ENCODE results near the gene SRGAP3.

The SRGAP3 gene

GRCh38 chr3:9155028-9155427 lies 94.4 kb downstream of the SRGAP3 start (continued):
- TF ChIP-seq ZNF580 (tag by site-specific recombination; IDR thresholded peaks at IDR 0.05) = no peak
- TF ChIP-seq ZBTB26 (tag by site-specific recombination; optimal IDR thresholded peaks at IDR 0.05) = no peak
- TF ChIP-seq SALL2 (tag by site-specific recombination; IDR thresholded peaks at IDR 0.05; ENCODE audit: borderline replicate concordance) = no peak
- TF ChIP-seq ZNF211 (tag by site-specific recombination; IDR thresholded peaks at IDR 0.05; ENCODE audit: low read depth) = no peak

GRCh38 chr3:9153904-9154619 lies 95.4 kb downstream of the SRGAP3 start:
- TF ChIP-seq EGR2 (tag by site-specific recombination; IDR thresholded peaks at IDR 0.05; ENCODE audit: low read depth) (0 out of 2 replicates have a peak, but pooled peaks have one; percentile 6), ZNF747 (tag by site-specific recombination; IDR thresholded peaks at IDR 0.05) (no peak), ZNF555 (tag by site-specific recombination; conservative IDR thresholded peaks at IDR 0.05) (no peak), ZBTB6 (tag by site-specific recombination; IDR thresholded peaks at IDR 0.05) (no peak), ZNF404 (tag by site-specific recombination; IDR thresholded peaks at IDR 0.05) (no peak), ZBTB8A (tag by site-specific recombination; IDR thresholded peaks at IDR 0.05) (no peak), ZFHX2 (tag by site-specific recombination; conservative IDR thresholded peaks at IDR 0.05) (0 out of 2 replicates have a peak, but pooled peaks have one; percentile 17)
- Histone ChIP-seq H3K27ac (ENCODE audit: extremely low read depth, low read depth, low read length) (no peak overlapping the region), H3K4me1 (ENCODE audit: control insufficient read depth, insufficient read depth, low read length) (peaks cover 3% of the 10 kb centered on the region), H3K4me3 (ENCODE audit: low read depth, low read length) (no peak overlapping the region), H3K9me3 (ENCODE audit: control insufficient read depth, insufficient read depth, low read depth, low read length) (no peaks in the 10 kb centered on the region), H3K36me3 (ENCODE audit: control insufficient read depth in 2 of 2, insufficient read depth in 1 of 2, low read length in 2 of 2) (no peaks in the 10 kb centered on the region)
- ChIA-PET POLR2A (no interaction called here), CTCF (interaction anchor here (0.6 to 1.3 kb wide), 2 partner anchors 140 to 199 kb away, joined by 3 to 4 read pairs; no protein-coding TSS in a partner anchor)

- CTCF ChIA-PET = no interaction called here
- TF ChIP-seq ZNF558 (tag by site-specific recombination; IDR thresholded peaks at IDR 0.05) = no peak
- TF ChIP-seq PRDM4 (tag by site-specific recombination; IDR thresholded peaks at IDR 0.05) = no peak
- no peak for TF ChIP-seq ZNF416 (tag by site-specific recombination; IDR thresholded peaks at IDR 0.05)
- no peak for TF ChIP-seq ZNF560 (tag by site-specific recombination; IDR thresholded peaks at IDR 0.05; ENCODE audit: borderline replicate concordance)
- TF ChIP-seq ZNF654 (tag by site-specific recombination; IDR thresholded peaks at IDR 0.05; ENCODE audit: low read depth) = no peak
- TF ChIP-seq TRIM28 (IDR thresholded peaks at IDR 0.05; ENCODE audit: borderline replicate concordance, low read length) = no peak
- no peak for TF ChIP-seq KLF8 (tag by site-specific recombination; IDR thresholded peaks at IDR 0.05)
- TF ChIP-seq ZNF624 (tag by site-specific recombination; IDR thresholded peaks at IDR 0.05) = no peak
- TF ChIP-seq ZNF366 (tag by site-specific recombination; conservative IDR thresholded peaks at IDR 0.05) = no peak
- TF ChIP-seq ZNF121 (tag by site-specific recombination; IDR thresholded peaks at IDR 0.05) = no peak
- no peak for TF ChIP-seq ZNF202 (tag by site-specific recombination; IDR thresholded peaks at IDR 0.05; ENCODE audit: borderline replicate concordance)
- TF ChIP-seq ZNF184 (tag by site-specific recombination; IDR thresholded peaks at IDR 0.05) = no peak
- no peak for TF ChIP-seq PRDM10 (tag by site-specific recombination; IDR thresholded peaks at IDR 0.05)
These were observed 98.2 kb downstream of the SRGAP3 start for GRCh38 chr3:9151240-9151639.

More at GRCh38 chr3:9151240-9151639, 98.2 kb downstream of the SRGAP3 start:
- Histone ChIP-seq H3K4me1 (ENCODE audit: control insufficient read depth, insufficient read depth, low read length) (no peaks in the 10 kb centered on the region; the same call in 1 of the 2 replicates), H3K27ac (ENCODE audit: extremely low read depth, low read depth, low read length) (no peak overlapping the region), H3K4me3 (ENCODE audit: low read depth, low read length) (no peak overlapping the region), H3K9me3 (ENCODE audit: control insufficient read depth, insufficient read depth, low read depth, low read length) (no peaks in the 10 kb centered on the region), H3K36me3 (ENCODE audit: control insufficient read depth in 2 of 2, insufficient read depth in 1 of 2, low read length in 2 of 2) (no peaks in the 10 kb centered on the region)
- POLR2A ChIA-PET = no interaction called here
